Lung (tissue), 12 donors: ENCODE data around the gene REM1. TPM values are rescaled to one million over a fixed set of nuclear protein-coding genes. Genes with fewer than 3 reads are reported as not detected.
A peak's percentile ranks its signal among the peaks of the same experiment; 100 is the strongest.
"Not testable (repeated sequence)": the region's sequence is repeated elsewhere in the genome, so short reads cannot be mapped to it uniquely, and the experiment has no call there.

ENCODE experiments used
- ATAC-seq: fragments of 200-7000 bp; cut with Tn5 transposase; one replicate; pipeline ENCODE4 v1.9.1; 2020; ENCODE audit warnings: moderate number of reproducible peaks; ENCODE audit not compliant: insufficient read depth, low FRiP score
- DNase-seq, 3 donors: peaks; one replicate each; pipeline ENCODE4 v3.0.0-alpha.2; 2013 to 2017
- H3K27ac ChIP-seq, 2 donors: one replicate each; pipeline ENCODE4 v1.5.1; 2013; ENCODE audit warnings: mild to moderate bottlenecking in 2 of 2, moderate library complexity in 2 of 2, control low read depth in 1 of 2, inconsistent platforms in 1 of 2, low read depth in 1 of 2, low read length in 1 of 2
- H3K27me3 ChIP-seq, 3 donors: one replicate each; pipeline ENCODE4 v1.5.1; 2013; ENCODE audit warnings: low read length in 2 of 3; ENCODE audit not compliant: control insufficient read depth in 3 of 3, insufficient read depth in 3 of 3
- H3K36me3 ChIP-seq, 4 donors: one replicate each; pipeline ENCODE4 v1.5.1; 2013; ENCODE audit warnings: low read length in 4 of 4, mild to moderate bottlenecking in 1 of 4, moderate library complexity in 1 of 4; ENCODE audit not compliant: control insufficient read depth in 4 of 4, insufficient read depth in 4 of 4
- H3K4me1 ChIP-seq, 5 donors: one replicate each; pipeline ENCODE4 v1.5.1; 2013; ENCODE audit warnings: low read length in 5 of 5, mild to moderate bottlenecking in 2 of 5, moderate library complexity in 1 of 5; ENCODE audit not compliant: control insufficient read depth in 5 of 5, insufficient read depth in 5 of 5
- H3K4me3 ChIP-seq: one replicate; pipeline ENCODE4 v1.5.1; 2013; ENCODE audit warnings: mild to moderate bottlenecking, control low read depth, moderate library complexity
- H3K9ac ChIP-seq, 2 donors: one replicate each; pipeline ENCODE4 v1.5.1; 2013; ENCODE audit warnings: low read length in 2 of 2, control low read depth in 1 of 2; ENCODE audit not compliant: insufficient read depth in 1 of 2
- H3K9me3 ChIP-seq, 4 donors: one replicate each; pipeline ENCODE4 v1.5.1; 2013; ENCODE audit warnings: low read length in 3 of 4, mild to moderate bottlenecking in 1 of 4, moderate library complexity in 1 of 4; ENCODE audit not compliant: control insufficient read depth in 4 of 4, insufficient read depth in 3 of 4
- CTCF ChIP-seq: IDR thresholded peaks from 2 replicates; pipeline ENCODE4 v1.5.1; 2012; ENCODE audit warnings: mild to moderate bottlenecking; ENCODE audit errors: control extremely low read depth, extremely low read depth
- WGBS, 2 donors: extraction: QIAGEN DNeasy Blood & Tissue Kit; methylation state at CpG; one replicate each; pipeline ENCODE4 v1.1.7; 2013; 5-methylcytosine and 5-hydroxymethylcytosine counted together
- polyA plus RNA-seq, 2 donors: library from polyadenylated mRNA; stranded (reverse); fragments of 200-250 nt; gene quantifications; one replicate each; pipeline ENCODE4 v1.2.1, GENCODE V29; 2013
- total RNA-seq, 2 donors: library from RNA; depleted of rRNA in 1 of 2; stranded (reverse); fragments of >200 nt in 1 of 2; gene quantifications; one replicate each; pipeline ENCODE4 v1.2.1, GENCODE V29; 2014 to 2021
- donor health status: control.
- donor health status: control.
- donor health status: Bipolar disorder and iron deficiency.
- donor health status: healthy.
- donor health status: DM: yes; HTN: yes; CAD: no.

The REM1 gene
- total and polyA plus RNA-seq, 4 donors = 1.3 to 7.1 (median 1.7) TPM

GRCh38 chr20:31497838-31498540 lies 22.9 kb downstream of the REM1 start:
- DNase-seq = peak in 2 of 3 donors; percentile 29 to 53
- Histone ChIP-seq H3K4me3 (no peak overlapping the region), H3K9ac (no peak overlapping the region), H3K27me3 (no peaks in the 10 kb centered on the region), H3K27ac (peak overlapping the region in 1 of 2 donors; percentile 45), H3K4me1 (peaks cover 0 to 19% (median 0%) of the 10 kb centered on the region in 5 donors), H3K36me3 (no peaks in the 10 kb centered on the region), H3K9me3 (no peaks in the 10 kb centered on the region)
- 36 to 50% methylated on average over 6 of the region's 6 CpGs for WGBS, 2 donors
- no peak for TF ChIP-seq CTCF
- ATAC-seq = no peak

GRCh38 chr20:31500527-31500926 lies 25.4 kb downstream of the REM1 start:
- no peak overlapping the region for H3K27ac ChIP-seq
- no peaks in the 10 kb centered on the region for H3K9me3 ChIP-seq
- ATAC-seq (no peak), DNase-seq (no peak)
- 50 to 67% methylated on average over 1 of the region's 1 CpG for WGBS, 2 donors
- no peaks in the 10 kb centered on the region for H3K27me3 ChIP-seq
- TF ChIP-seq CTCF = no peak
- no peaks in the 10 kb centered on the region for H3K36me3 ChIP-seq
- no peak overlapping the region for H3K9ac ChIP-seq
- peaks cover 0 to 18% (median 0%) of the 10 kb centered on the region in 5 donors for H3K4me1 ChIP-seq
- H3K4me3 ChIP-seq = no peak overlapping the region

- WGBS, 2 donors = 30 to 34% methylated on average over 20 of the region's 20 CpGs
- ATAC-seq (peak; percentile 94), DNase-seq (peak; percentile 85 to 88 (median 88))
- H3K27ac ChIP-seq, H3K4me1 ChIP-seq, H3K9me3 ChIP-seq, H3K27me3 ChIP-seq, H3K4me3 ChIP-seq, H3K36me3 ChIP-seq, H3K9ac ChIP-seq: not testable (repeated sequence)
- peak; percentile 90 for TF ChIP-seq CTCF
These were observed 28.0 kb downstream of the REM1 start for GRCh38 chr20:31502884-31503673.
